HL-60 (cell line): ENCODE data around the gene KCNE4.

Experiments used
- CTCF ChIP-seq: IDR thresholded peaks from one replicate; pipeline ENCODE4 v1.5.1; 2011; ENCODE audit warnings: low read length, control low read depth, inconsistent platforms; ENCODE audit not compliant: insufficient read depth
- GABPA ChIP-seq: IDR thresholded peaks from 2 replicates; pipeline ENCODE4 v1.6.1; 2012; ENCODE audit warnings: low read depth
- POLR2AphosphoS5 ChIP-seq: IDR thresholded peaks from 2 replicates; pipeline ENCODE4 v1.6.1; 2012; ENCODE audit warnings: low read depth
- REST ChIP-seq: IDR thresholded peaks from 2 replicates; pipeline ENCODE4 v1.6.1; 2012; ENCODE audit warnings: low read depth; ENCODE audit not compliant: insufficient replicate concordance

- TF ChIP-seq POLR2AphosphoS5 (no peak), CTCF (no peak), REST (no peak), GABPA (no peak)
These were observed 19.1 kb downstream of the KCNE4 start for GRCh38 chr2:223071139-223071538.
